ENCODE measurements around the gene S100A10. TPM values are rescaled to one million over a fixed set of nuclear protein-coding genes. Genes with fewer than 3 reads are reported as not detected.
A peak's percentile ranks its signal among the peaks of the same experiment; 100 is the strongest.

Gene S100A10
- total RNA-seq, 1 experiment from 2014 or later, result 161 TPM

DNA sequence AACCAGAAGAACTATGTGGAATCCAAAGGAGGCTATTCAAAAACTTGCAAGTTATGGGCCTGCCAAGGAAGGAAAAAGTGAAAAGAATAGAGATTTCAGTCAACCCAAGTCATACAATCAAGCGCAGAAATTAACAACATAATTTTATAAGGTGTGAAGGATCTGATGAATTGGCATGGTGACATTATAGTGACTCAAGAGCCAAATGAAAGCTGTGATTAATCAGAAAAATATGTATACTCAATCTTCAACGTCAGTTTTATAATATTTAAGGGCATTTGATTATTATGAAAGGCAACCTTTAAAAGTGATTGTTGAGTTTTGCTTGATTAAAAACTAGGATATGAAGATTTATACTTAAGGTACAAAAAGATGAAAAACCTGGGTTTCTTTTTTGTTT is 46.5 kb downstream of the S100A10 start:
- Mint-ChIP-seq H3K4me1 (peaks cover 16% of the 10 kb centered on the region), H3K4me3 (no peak overlapping the region), H3K36me3 (no peaks in the 10 kb centered on the region), H3K27me3 (ENCODE audit: low read depth) (no peaks in the 10 kb centered on the region; the same call in 1 of the 2 replicates), H3K9me3 (no peaks in the 10 kb centered on the region), H3K27ac (no peak overlapping the region; the same call in 1 of the 2 replicates)
- DNase-seq (ENCODE audit: low spot score) (no peak), ATAC-seq (no peak)
- POLR2A ChIA-PET, result no interaction called here
- TF ChIP-seq, protein P1, sequence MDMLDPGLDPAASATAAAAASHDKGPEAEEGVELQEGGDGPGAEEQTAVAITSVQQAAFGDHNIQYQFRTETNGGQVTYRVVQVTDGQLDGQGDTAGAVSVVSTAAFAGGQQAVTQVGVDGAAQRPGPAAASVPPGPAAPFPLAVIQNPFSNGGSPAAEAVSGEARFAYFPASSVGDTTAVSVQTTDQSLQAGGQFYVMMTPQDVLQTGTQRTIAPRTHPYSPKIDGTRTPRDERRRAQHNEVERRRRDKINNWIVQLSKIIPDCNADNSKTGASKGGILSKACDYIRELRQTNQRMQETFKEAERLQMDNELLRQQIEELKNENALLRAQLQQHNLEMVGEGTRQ (CRISPR knock-in tag; IDR thresholded peaks at IDR 0.05), result no peak
- no peak for TF ChIP-seq STAT6 (CRISPR knock-in tag; conservative IDR thresholded peaks at IDR 0.05; ENCODE audit: low read depth)
- no peak for TF ChIP-seq ZNF121 (CRISPR knock-in tag; IDR thresholded peaks at IDR 0.05)
- TF ChIP-seq, protein P2, sequence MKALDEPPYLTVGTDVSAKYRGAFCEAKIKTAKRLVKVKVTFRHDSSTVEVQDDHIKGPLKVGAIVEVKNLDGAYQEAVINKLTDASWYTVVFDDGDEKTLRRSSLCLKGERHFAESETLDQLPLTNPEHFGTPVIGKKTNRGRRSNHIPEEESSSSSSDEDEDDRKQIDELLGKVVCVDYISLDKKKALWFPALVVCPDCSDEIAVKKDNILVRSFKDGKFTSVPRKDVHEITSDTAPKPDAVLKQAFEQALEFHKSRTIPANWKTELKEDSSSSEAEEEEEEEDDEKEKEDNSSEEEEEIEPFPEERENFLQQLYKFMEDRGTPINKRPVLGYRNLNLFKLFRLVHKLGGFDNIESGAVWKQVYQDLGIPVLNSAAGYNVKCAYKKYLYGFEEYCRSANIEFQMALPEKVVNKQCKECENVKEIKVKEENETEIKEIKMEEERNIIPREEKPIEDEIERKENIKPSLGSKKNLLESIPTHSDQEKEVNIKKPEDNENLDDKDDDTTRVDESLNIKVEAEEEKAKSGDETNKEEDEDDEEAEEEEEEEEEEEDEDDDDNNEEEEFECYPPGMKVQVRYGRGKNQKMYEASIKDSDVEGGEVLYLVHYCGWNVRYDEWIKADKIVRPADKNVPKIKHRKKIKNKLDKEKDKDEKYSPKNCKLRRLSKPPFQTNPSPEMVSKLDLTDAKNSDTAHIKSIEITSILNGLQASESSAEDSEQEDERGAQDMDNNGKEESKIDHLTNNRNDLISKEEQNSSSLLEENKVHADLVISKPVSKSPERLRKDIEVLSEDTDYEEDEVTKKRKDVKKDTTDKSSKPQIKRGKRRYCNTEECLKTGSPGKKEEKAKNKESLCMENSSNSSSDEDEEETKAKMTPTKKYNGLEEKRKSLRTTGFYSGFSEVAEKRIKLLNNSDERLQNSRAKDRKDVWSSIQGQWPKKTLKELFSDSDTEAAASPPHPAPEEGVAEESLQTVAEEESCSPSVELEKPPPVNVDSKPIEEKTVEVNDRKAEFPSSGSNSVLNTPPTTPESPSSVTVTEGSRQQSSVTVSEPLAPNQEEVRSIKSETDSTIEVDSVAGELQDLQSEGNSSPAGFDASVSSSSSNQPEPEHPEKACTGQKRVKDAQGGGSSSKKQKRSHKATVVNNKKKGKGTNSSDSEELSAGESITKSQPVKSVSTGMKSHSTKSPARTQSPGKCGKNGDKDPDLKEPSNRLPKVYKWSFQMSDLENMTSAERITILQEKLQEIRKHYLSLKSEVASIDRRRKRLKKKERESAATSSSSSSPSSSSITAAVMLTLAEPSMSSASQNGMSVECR (CRISPR knock-in tag; IDR thresholded peaks at IDR 0.05; ENCODE audit: borderline replicate concordance), result no peak
- no peak for TF ChIP-seq EMX1 (CRISPR knock-in tag; IDR thresholded peaks at IDR 0.05)
- no peak for TF ChIP-seq ZNF232 (CRISPR knock-in tag; IDR thresholded peaks at IDR 0.05)
- TF ChIP-seq SMAD3 (CRISPR knock-in tag; IDR thresholded peaks at IDR 0.05; ENCODE audit: borderline replicate concordance), result no peak
- CTCF ChIA-PET, result interaction anchor here (1.6 kb wide), 1 partner anchor 54 kb away, joined by 5 read pairs; no protein-coding TSS in a partner anchor

GRCh38 chr1:151945725-151946722 is 47.6 kb downstream of the S100A10 start:
- Mint-ChIP-seq H3K4me3 (no peak overlapping the region), H3K27ac (peak overlapping the region; percentile 42), H3K36me3 (no peaks in the 10 kb centered on the region), H3K27me3 (ENCODE audit: low read depth) (no peaks in the 10 kb centered on the region; the same call in 1 of the 2 replicates), H3K9me3 (no peaks in the 10 kb centered on the region), H3K4me1 (peaks cover 16% of the 10 kb centered on the region)
- DNase-seq (ENCODE audit: low spot score) (peak; percentile 76), ATAC-seq (peak; percentile 86)
- CTCF ChIA-PET, result interaction anchor here (1.6 kb wide), 1 partner anchor 55 kb away, joined by 5 read pairs; no protein-coding TSS in a partner anchor
- POLR2A ChIA-PET, result no interaction called here
- no peak for TF ChIP-seq ZBTB21 (CRISPR knock-in tag; IDR thresholded peaks at IDR 0.05; ENCODE audit: borderline replicate concordance)
- no peak for TF ChIP-seq ZNF671 (CRISPR knock-in tag; IDR thresholded peaks at IDR 0.05)
- no peak for TF ChIP-seq ELF4 (CRISPR knock-in tag; IDR thresholded peaks at IDR 0.05; ENCODE audit: low read depth)
- TF ChIP-seq ZNF138 (CRISPR knock-in tag; conservative IDR thresholded peaks at IDR 0.05), result no peak
- TF ChIP-seq GTF2I (CRISPR knock-in tag; conservative IDR thresholded peaks at IDR 0.05), result no peak
- no peak for TF ChIP-seq SMAD3 (CRISPR knock-in tag; IDR thresholded peaks at IDR 0.05; ENCODE audit: borderline replicate concordance)
- TF ChIP-seq NR1H2 (CRISPR knock-in tag; IDR thresholded peaks at IDR 0.05), result no peak

Measured in WTC11 (cell line).